HG03457 (cell line): ENCODE data around the gene FAM120B.
"Not testable (repeated sequence)": the region's sequence is repeated elsewhere in the genome, so short reads cannot be mapped to it uniquely, and the experiment has no call there.

Experiments used
- ATAC-seq: cut with Tn5 transposase; IDR thresholded peaks from one replicate; pipeline ENCODE4 v1.9.1; 2021; ENCODE audit warnings: moderate number of reproducible peaks; ENCODE audit not compliant: unreplicated experiment

The FAM120B gene, protein sequence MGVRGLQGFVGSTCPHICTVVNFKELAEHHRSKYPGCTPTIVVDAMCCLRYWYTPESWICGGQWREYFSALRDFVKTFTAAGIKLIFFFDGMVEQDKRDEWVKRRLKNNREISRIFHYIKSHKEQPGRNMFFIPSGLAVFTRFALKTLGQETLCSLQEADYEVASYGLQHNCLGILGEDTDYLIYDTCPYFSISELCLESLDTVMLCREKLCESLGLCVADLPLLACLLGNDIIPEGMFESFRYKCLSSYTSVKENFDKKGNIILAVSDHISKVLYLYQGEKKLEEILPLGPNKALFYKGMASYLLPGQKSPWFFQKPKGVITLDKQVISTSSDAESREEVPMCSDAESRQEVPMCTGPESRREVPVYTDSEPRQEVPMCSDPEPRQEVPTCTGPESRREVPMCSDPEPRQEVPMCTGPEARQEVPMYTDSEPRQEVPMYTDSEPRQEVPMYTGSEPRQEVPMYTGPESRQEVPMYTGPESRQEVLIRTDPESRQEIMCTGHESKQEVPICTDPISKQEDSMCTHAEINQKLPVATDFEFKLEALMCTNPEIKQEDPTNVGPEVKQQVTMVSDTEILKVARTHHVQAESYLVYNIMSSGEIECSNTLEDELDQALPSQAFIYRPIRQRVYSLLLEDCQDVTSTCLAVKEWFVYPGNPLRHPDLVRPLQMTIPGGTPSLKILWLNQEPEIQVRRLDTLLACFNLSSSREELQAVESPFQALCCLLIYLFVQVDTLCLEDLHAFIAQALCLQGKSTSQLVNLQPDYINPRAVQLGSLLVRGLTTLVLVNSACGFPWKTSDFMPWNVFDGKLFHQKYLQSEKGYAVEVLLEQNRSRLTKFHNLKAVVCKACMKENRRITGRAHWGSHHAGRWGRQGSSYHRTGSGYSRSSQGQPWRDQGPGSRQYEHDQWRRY

DNA sequence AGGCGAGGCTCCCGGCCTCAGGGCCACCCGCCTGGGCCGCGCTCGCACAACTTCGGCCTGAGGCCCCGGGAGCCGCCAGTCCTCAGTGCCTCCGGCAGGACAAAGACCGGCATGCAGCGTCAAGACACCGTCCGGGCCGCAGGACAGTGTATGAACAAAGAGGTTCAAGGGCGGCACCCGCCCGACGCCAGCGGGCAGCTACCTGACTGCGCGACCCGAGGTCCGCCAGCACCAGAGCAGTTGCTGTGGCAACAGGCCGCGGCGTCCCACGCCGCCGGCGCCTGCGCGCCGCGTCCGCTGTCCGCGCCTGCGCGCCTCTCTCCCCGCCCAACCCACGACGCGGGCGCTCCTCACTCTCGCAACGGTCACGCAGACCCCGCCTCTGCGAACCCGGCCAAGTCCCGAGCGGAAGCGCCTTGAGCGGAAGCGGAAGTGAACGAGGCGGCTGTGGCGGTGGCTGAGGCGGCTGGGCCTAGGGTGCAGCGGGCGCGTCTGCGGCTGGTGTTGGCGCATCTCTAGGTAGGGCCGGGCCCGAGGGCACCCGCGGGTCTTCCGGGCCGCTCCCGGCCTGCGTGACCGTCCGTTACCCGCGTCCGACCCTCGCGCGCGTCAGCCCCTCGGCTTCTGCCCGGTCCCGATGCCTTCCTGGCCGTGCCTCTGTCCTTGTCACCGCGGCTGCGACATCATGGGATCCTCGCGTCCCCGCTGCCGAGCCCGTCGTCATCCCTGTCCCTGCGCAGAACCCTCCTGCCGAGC lies at the start of gene FAM120B:
FAM120B (plus strand) TSS at position 435 of the 756 bp plus-strand sequence. CDS start 10,633 bp downstream, outside the sequence.
- peak; percentile 93 for ATAC-seq

DNA sequence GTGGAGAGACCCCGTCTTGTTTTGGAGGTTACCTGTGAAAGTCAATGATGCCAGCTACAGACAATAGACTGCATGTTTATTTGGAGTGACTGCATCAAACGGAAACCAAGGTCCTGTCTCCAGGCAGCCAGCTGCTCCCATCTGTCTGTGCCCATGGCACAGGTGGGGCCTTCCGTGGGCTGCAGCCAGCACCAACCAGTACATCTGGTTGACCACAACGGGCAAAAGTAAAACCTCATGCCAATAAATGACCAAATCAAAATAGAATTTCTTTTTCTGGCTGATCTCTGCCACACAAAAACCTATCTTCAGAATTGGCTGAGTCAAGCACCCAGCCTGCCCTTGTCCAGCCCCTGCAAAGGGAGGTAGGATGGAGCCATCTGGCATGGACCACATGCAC lies 49.2 kb upstream of the FAM120B start:
- no peak for ATAC-seq

DNA sequence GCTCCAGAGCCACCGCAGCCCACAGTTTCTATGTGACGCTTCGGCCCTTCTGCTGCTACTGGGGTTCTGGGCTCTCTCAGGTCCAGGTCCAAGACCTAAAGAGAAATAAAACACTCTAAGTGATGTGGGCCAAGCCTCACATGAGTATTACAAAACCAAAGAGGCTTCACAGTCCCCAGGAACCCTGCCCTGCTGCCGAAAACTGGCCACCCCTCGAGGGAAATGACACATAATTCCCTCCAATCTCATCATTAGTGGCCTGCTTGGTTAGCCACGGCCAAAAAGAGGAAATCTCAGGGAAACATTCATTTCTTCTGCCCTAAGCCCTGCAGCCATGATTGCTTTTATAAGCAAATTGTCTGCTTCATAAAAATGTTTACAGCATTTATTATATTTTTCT lies 48.2 kb upstream of the FAM120B start:
- ATAC-seq = no peak

DNA sequence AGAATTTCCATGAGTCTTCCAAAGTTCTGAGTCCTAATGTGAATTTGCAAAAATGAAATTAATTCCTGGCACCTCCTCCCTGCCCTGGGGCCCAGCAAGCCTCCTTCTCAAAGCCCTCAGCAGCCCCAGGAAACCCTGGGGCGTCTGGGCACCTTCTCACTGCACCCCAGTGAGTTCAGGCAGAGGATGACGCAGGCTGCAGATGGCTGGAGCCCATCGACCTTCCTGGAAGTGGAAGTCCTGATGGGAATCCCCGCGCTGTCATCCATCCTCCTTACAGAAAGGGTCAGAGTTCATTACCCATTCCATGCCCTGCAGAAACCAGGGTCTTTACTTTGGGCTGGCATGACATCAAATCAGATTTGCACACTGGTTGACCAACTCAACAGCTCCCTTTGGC lies 47.3 kb upstream of the FAM120B start:
- ATAC-seq = no peak

DNA sequence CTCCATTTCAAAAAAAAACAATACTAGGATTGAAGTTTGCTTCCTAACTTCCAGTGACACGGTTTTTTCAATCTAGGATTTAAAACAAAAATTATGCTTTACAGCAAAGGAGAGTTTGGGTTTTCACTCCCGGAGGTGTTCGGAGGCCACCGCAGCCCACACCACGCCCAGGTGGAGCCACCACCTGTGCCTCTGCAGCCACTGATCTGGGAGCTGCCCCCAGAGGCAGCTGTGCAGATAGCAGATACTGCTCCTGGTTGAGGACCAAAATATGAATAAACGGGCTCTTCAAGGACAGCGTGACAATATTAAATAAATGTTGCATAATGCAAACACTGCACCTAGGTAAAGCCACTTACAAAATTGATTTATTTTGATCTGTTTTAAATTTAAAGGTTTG lies 45.9 kb upstream of the FAM120B start:
- ATAC-seq = no peak

DNA sequence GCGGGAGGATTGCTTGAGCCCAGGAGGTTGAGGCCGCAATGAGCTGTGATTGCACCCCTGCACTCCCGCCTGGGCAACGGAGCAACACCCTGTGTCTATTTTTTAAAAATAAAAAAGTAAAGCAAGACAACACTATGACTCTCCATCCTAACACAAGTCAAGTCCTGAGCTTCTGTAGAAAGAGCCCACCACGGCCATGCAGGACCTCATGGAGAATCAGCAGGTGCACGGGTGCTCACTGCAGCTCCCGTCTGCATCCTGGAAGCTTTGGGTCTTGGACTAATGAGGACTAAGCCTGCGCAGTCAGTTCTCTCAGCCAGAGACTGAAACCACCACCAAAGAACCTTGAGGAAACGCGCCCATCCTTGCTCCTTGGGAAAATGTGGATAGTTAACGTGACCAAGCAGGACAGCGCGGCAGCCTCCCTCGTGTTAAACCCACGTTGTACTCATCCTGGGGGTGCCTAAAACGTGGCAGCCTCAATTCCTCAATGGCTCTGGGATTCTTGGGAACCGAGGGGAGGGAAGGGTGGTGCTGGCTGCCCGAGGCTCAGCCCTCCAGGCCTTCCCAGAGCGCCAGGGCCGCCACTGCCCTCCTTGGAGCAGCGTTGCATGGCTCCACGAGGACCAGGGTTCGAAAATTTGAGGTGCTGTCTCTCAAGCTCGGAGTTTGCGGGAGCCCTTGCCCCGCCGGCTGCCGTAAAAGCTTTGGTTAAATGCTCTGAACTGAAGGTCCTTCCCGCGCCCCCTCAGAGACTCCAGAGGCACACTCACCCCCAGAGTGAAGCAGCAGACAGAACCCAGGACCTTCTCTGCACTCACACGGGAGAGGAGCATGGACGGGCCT lies 44.7 kb upstream of the FAM120B start:
- no peak for ATAC-seq

DNA sequence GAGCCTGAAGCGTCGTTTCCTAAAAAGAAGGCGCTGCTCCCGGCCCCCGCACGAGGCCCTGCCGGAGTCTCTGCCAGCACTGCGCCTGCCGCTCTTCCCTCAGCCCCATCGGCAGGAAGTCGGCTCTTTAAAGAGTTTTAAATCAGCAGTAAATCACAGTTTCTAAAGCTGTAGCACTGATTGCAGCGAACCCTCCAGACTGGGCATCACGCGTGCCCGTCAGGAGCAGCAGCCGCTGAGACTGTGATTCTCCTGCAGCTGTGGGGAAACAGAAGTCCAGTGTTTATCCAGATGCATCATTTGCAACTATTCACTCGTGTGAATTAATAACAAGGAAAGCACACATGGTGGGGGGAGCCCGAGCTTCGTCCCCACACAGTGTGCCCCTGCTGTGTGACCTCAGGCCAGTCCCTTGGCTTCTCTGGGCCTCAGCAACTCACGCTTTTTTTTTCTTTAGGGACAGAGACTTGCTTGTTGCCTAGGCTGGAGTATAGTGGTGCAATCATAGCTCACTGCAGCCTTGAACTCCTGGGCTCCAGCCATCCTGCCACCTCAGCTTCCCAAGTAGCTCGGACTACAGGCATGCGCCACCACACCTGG lies 44.0 kb upstream of the FAM120B start:
- no peak for ATAC-seq

DNA sequence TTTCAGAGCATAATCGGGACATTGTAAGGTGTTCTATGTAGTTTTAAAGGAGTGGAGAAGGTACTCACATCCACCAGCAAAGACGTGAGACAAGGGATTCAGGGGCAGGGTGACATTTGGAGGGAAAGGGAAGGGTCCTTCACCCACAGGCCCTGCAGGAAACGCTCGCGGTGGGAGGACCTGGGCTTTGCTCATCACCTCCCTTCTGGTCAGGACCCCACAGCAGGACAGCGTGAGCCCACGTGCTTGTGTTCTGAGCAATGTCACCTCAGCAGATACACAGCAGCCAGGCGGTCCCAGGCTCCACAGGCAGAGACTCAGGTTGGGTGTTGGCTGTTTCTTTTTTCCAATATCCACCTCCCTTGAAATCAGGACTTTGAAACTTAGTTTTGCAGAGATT lies 43.1 kb upstream of the FAM120B start:
- no peak for ATAC-seq

DNA sequence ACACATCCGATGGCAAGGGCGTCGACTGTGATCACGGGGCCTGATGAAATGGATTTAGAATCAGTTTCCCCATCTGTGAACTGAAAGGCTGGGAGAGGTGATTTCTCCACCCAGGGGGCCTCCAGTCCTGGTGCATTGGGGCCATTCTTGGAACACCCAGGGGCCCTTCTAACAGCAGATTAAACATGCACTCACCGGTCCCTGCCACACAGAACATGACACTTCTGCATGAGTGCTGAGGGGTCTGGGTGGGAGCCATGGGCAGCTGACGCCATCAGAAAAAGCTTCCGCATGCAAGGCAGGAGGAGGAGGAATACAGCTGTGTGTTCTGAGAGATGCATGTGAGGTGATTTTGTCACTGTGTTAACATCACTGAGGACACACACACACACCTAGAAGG lies 42.5 kb upstream of the FAM120B start:
- no peak for ATAC-seq

DNA sequence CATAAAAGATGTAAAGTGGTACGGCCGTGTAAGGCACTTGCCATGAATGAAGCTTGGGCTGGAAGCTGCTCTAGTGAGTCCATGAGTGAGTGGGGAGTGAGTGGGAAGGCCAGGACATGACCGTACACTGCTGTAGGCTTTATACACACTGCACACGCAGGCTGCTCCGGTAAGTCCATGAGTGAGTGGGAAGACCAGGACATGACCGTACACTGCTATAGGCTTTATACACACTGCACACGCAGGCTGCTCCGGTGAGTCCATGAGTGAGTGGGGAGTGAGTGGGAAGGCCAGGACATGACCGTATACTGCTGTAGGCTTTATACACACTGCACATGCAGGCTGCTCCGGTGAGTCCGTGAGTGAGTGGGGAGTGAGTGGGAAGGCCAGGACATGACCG lies 41.9 kb upstream of the FAM120B start:
- not testable (repeated sequence) for ATAC-seq

DNA sequence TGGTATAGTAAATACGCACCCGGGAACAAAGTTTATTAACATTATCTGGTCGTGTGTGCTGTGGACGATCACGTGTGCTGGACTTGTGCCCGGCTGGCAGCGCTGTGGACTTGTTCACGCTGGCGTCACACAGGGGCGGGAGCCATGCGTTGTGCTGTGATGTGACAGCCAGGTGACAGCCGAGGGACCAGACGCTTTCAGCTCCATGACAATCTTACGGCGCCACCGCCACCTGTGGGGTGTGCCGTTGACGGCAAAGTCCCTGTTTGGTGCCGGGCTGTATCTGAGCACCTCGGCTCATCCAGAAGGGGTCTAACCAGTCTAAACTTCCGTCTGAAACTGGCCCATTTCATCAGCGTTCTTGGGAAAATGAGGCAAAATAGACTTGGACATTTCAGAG lies 40.9 kb upstream of the FAM120B start:
- ATAC-seq = no peak

DNA sequence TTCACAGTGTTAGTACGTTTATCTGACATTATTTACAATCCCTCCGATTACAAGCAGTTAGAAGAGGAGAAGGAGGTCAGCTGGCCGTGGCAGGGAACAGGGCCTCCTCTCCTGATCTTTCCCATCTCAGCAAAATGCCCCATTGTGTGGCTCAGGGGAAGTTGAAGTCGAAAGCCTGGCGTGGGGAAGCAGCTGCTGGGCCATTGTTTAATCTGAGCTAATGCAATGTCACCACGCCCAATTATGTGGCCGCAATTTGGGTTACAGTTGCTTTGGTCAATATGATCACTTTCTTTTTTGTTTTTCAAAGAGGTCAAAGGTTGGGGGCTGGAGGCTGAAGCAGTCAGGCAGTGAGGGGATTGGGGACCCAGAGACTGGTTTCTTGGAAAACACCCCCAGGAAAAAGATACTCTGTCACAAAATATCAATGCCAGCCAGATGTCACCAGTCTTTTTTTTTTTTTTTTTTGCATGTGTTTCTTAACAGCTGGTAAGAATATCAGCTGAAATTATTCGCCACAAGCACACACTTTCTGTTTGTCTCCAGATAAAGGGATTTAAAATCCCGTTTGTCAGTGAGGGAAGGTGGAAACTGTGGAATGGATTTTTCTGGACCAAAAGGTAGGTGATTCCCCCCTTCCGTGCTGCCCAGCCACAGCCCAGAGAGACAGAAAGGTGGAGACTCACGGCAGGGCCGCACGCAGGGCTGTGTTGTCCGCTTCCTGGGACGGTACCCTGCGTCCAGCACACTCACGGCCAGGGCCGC lies 40.3 kb upstream of the FAM120B start:
- ATAC-seq = no peak

DNA sequence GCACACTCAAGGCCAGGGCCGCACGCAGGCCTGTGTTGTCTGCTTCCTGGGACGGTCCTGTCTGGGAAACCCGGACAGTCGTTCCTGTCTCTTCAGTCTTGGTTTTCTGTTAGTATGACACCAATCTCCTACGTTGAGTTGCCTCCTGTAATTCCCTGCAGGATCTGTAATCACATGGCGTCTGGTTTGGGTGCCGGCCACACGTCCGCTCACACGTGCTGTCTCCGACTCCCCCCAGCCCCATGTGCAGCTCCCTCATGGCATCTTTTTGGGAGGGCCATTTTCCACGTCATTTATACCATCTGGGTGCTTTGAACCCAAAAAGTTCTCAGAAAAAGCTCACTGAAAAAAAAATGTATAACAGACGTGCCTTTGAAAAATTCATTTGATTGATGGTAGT lies 38.9 kb upstream of the FAM120B start:
- ATAC-seq = no peak

DNA sequence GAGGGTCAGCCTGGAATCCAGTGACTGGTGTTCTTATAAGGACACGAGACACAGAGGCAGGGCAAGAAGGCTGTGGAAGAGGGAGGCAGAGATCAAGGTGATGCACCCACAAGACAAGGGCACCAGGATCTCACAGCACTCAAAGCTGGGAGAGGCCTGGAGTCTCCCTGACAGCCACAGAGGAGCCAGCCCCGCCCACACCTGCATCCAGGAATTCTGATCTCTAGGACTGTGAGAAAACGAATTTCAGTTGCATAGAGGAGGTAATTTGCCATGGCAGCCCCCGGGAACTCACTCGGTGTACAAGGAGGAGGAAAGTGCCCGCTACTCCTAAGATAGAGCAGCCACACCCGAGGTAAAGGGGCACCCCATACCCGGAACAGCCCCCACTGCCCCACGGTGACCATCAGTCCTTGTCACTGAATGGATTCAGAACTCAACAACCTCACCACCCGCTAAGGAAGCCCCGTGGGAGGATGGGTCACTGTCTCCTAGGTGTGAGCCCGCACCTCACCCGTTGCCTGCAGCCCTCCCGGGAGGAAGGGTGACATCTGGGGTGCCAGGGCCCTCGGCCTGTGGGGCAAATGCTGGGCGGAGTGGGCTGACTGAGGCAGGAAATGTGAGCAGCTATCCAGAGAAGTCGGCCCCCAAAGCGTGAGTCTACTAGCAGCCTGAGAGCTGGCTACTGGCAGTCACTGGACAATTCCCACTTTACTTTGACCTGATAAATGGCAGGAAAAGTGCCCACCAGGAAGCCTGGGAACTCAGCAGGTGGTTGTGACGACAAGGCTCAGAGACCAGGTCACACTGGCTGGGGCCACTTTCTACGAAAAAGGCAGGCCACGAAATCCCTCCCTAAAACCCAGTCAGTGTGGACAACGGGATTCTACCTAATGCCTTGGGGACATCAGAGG lies 38.1 kb upstream of the FAM120B start:
- ATAC-seq = no peak

DNA sequence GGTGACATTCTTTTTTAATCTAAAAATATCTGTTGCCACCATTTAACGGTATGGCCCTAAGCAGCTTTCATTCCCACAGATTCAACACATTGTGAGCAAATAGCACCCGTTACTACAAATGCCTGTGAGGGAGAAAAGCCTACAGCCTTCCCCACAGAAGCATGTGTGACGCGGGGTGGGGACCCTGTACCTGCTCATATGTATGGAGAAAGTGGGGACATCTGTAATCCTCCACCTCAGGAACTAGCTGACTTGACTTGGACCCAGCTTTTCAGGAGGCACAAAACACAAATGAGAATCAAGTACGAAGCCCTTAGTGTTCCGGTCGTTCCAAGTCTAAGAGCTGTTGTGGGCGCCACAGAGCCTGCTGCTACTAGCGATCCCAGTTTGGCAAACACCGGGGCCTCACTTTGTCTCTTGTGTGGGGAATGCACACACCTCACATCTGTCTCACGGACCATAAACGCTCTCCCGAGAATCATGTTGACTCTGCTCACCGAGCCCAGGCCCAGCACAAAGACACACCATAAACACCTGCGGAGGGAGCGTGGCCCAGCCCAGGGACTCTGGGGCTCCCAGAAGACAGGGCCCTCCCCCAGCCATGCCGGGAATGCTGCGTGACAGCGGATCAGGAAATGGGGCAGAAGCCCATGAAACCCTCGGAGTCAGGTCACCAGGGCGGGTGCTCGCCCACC lies 37.3 kb upstream of the FAM120B start:
- no peak for ATAC-seq

DNA sequence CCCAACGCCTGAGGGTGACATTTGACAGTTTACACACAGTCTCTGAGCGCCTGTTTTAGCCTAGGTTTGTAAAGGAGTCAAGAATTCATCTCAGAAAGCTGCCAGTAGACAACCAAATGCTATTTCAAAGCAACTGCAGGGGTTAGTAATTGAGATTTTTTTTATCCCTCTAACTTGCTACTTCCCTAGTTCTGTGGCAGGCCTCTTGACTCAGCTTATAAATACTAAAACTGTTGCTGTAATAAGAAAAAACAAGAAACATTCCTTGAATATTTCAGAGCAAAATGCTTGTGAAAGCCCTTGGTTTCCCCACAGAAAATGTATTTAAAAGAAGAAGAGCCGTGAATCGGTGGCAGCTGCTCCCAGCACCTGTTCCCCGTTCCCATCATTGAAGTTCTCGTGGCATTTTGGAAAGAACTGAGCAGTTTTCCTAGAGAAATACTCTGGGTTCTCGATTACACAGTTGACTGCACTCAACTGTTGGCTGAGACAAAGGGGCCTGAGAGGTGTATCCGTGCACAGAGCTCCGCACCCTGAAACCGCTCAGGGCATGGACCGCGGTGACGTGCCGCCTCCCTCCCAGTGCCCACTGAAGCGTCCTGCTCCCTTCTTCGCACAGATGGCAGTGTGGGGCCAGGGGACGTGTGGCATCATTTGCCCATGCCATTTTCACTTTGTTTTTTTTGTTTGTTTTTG lies 36.6 kb upstream of the FAM120B start:
- no peak for ATAC-seq

DNA sequence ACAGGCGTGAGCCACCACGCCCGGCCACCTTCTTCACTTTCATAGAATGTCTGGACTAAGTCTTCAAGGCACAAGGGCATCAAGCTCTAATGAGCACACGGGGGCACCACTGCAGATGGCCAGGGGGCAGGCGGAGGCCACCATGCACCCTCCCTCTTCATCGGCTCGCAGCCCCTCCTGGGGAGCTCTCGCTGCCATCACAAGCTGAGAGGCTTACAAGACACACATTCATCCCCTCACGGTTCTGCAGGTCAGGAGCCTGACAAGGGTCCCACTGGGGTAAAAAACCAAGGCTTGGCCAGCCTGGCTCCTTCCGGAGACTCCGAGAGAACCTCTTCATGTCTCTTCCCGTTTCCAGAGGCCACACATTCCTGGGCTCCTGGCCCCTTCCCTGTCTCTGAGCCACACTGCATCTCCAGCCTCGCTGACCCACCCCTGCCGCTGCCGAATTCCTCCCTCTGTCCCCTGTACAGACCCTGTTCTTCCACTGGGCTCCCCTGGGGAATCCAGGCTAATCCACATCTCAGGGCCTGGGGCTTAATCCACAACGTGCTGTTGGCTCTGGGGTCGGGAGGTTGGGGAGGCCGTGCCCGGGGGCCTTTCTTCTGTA lies 35.5 kb upstream of the FAM120B start:
- ATAC-seq = no peak
